ENCODE results near the gene STYXL2.

Gene STYXL2

DNA sequence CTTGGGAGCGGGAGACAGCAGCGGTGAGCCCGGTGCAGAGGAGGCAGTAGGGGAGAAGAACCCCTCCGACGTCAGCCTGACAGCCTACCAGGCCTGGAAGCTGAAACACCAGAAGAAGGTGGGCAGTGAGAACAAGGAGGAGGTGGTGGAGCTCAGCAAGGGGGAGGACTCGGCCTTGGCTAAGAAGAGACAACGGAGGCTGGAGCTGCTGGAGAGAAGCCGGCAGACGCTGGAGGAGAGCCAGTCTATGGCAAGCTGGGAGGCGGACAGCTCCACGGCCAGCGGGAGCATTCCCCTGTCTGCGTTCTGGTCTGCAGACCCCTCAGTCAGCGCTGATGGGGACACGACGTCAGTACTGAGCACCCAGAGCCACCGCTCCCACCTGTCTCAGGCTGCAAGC is 32.9 kb downstream of the STYXL2 start:
- H2BK15ac ChIP-seq (replicated peaks; ENCODE audit: low read depth), result no peak overlapping the region
- H2BK120ac ChIP-seq (ENCODE audit: low read depth, low read length), result no peak overlapping the region
- H3K79me2 ChIP-seq (ENCODE audit: control insufficient read depth, insufficient read depth, low read length), result no peaks in the 10 kb centered on the region
- no peaks in the 10 kb centered on the region for H3K79me1 ChIP-seq (ENCODE audit: low read length)
- H3K27ac ChIP-seq (ENCODE audit: low read depth, low read length), result no peak overlapping the region
- DNase-seq, result no peak
- no CpG with 5 or more reads among the region's 17 CpGs for WGBS (ENCODE audit: extremely low coverage, insufficient coverage, low lambda C conversion rate)
- no peak overlapping the region for H3K9ac ChIP-seq (ENCODE audit: low read length)
- no peak overlapping the region for H3K18ac ChIP-seq (ENCODE audit: low read length)
- peaks cover under 1% of the 10 kb centered on the region for H3K4me1 ChIP-seq (ENCODE audit: control insufficient read depth, low read depth, low read length)
- H2BK5ac ChIP-seq (ENCODE audit: low read length), result no peak overlapping the region
- no peak overlapping the region for H2AK5ac ChIP-seq (ENCODE audit: low read length)
- no peak overlapping the region for H3K56ac ChIP-seq (ENCODE audit: low read length)
- no peaks in the 10 kb centered on the region for H3K36me3 ChIP-seq (ENCODE audit: control insufficient read depth, insufficient read depth, low read length)
- H3K4me3 ChIP-seq (ENCODE audit: low read length), result no peak overlapping the region
- H3K4me2 ChIP-seq (ENCODE audit: low read length), result no peak overlapping the region
- no peak overlapping the region for H4K8ac ChIP-seq (ENCODE audit: low read depth, low read length)
- H3K23ac ChIP-seq (ENCODE audit: low read length), result no peak overlapping the region
- H3K4ac ChIP-seq (ENCODE audit: low read depth, low read length), result no peak overlapping the region
- H3K27me3 ChIP-seq (ENCODE audit: insufficient read depth, low read length, poor library complexity), result no peaks in the 10 kb centered on the region
- no peak overlapping the region for H4K5ac ChIP-seq (ENCODE audit: low read length)

DNA sequence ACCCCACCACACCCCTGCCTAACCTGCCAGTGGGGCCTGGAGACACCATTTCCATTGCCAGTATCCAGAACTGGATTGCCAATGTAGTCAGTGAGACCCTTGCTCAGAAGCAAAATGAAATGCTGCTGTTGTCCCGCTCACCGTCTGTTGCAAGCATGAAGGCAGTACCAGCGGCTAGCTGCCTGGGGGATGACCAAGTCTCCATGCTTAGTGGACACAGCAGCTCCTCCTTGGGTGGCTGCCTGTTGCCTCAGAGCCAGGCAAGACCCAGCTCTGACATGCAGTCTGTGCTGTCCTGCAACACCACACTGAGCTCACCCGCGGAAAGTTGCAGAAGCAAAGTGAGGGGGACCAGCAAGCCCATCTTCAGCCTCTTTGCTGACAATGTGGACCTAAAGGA is 33.4 kb downstream of the STYXL2 start:
- H3K4me1 ChIP-seq (ENCODE audit: control insufficient read depth, low read depth, low read length), result no peaks in the 10 kb centered on the region
- H2BK15ac ChIP-seq (replicated peaks; ENCODE audit: low read depth), result no peak overlapping the region
- no peaks in the 10 kb centered on the region for H3K36me3 ChIP-seq (ENCODE audit: control insufficient read depth, insufficient read depth, low read length)
- no peak for DNase-seq
- no peaks in the 10 kb centered on the region for H3K27me3 ChIP-seq (ENCODE audit: insufficient read depth, low read length, poor library complexity)
- WGBS (ENCODE audit: extremely low coverage, insufficient coverage, low lambda C conversion rate), result no CpG with 5 or more reads among the region's 5 CpGs
- H3K27ac ChIP-seq (ENCODE audit: low read depth, low read length), result no peak overlapping the region
- no peak overlapping the region for H3K9ac ChIP-seq (ENCODE audit: low read length)
- H3K4me2 ChIP-seq (ENCODE audit: low read length), result no peak overlapping the region
- H3K56ac ChIP-seq (ENCODE audit: low read length), result no peak overlapping the region
- H2BK120ac ChIP-seq (ENCODE audit: low read depth, low read length), result no peak overlapping the region
- no peak overlapping the region for H2BK5ac ChIP-seq (ENCODE audit: low read length)
- H4K8ac ChIP-seq (ENCODE audit: low read depth, low read length), result no peak overlapping the region
- no peak overlapping the region for H4K5ac ChIP-seq (ENCODE audit: low read length)
- H3K79me1 ChIP-seq (ENCODE audit: low read length), result no peaks in the 10 kb centered on the region
- no peak overlapping the region for H3K4me3 ChIP-seq (ENCODE audit: low read length)
- no peak overlapping the region for H3K23ac ChIP-seq (ENCODE audit: low read length)
- H3K4ac ChIP-seq (ENCODE audit: low read depth, low read length), result no peak overlapping the region
- H3K18ac ChIP-seq (ENCODE audit: low read length), result no peak overlapping the region
- H2AK5ac ChIP-seq (ENCODE audit: low read length), result no peak overlapping the region
- no peaks in the 10 kb centered on the region for H3K79me2 ChIP-seq (ENCODE audit: control insufficient read depth, insufficient read depth, low read length)

DNA sequence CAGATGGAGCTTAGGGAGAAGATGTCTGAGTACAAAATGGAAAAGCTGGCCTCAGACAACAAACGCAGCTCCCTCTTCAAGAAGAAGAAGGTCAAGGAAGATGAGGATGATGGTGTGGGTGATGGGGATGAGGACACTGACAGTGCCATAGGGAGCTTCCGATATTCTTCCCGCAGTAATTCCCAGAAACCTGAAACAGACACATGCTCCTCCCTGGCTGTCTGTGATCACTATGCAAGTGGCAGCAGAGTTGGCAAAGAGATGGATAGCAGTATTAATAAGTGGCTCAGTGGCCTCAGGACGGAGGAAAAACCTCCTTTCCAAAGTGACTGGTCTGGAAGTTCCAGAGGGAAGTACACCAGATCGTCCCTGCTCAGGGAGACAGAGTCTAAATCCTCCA is 33.8 kb downstream of the STYXL2 start:
- no CpG with 5 or more reads among the region's 5 CpGs for WGBS (ENCODE audit: extremely low coverage, insufficient coverage, low lambda C conversion rate)
- Histone ChIP-seq H3K23ac (ENCODE audit: low read length) (no peak overlapping the region), H3K27ac (ENCODE audit: low read depth, low read length) (no peak overlapping the region), H3K4me3 (ENCODE audit: low read length) (no peak overlapping the region), H3K79me1 (ENCODE audit: low read length) (no peaks in the 10 kb centered on the region), H3K27me3 (ENCODE audit: insufficient read depth, low read length, poor library complexity) (no peaks in the 10 kb centered on the region), H3K79me2 (ENCODE audit: control insufficient read depth, insufficient read depth, low read length) (no peaks in the 10 kb centered on the region), H2BK120ac (ENCODE audit: low read depth, low read length) (no peak overlapping the region), H4K5ac (ENCODE audit: low read length) (no peak overlapping the region), H3K4ac (ENCODE audit: low read depth, low read length) (no peak overlapping the region), H3K56ac (ENCODE audit: low read length) (no peak overlapping the region), H4K8ac (ENCODE audit: low read depth, low read length) (no peak overlapping the region), H3K4me1 (ENCODE audit: control insufficient read depth, low read depth, low read length) (peaks cover 2% of the 10 kb centered on the region), H3K18ac (ENCODE audit: low read length) (no peak overlapping the region), H3K9ac (ENCODE audit: low read length) (no peak overlapping the region), H3K36me3 (ENCODE audit: control insufficient read depth, insufficient read depth, low read length) (no peaks in the 10 kb centered on the region), H2BK5ac (ENCODE audit: low read length) (no peak overlapping the region), H3K4me2 (ENCODE audit: low read length) (no peak overlapping the region), H2BK15ac (replicated peaks; ENCODE audit: low read depth) (no peak overlapping the region), H2AK5ac (ENCODE audit: low read length) (no peak overlapping the region)
- no peak for DNase-seq

- Histone ChIP-seq H3K4me2 (ENCODE audit: low read length) (no peak overlapping the region), H3K4me3 (ENCODE audit: low read length) (no peak overlapping the region), H2BK120ac (ENCODE audit: low read depth, low read length) (no peak overlapping the region), H2AK5ac (ENCODE audit: low read length) (no peak overlapping the region), H3K79me2 (ENCODE audit: control insufficient read depth, insufficient read depth, low read length) (no peaks in the 10 kb centered on the region), H3K4ac (ENCODE audit: low read depth, low read length) (no peak overlapping the region), H3K23ac (ENCODE audit: low read length) (no peak overlapping the region), H4K8ac (ENCODE audit: low read depth, low read length) (no peak overlapping the region), H3K36me3 (ENCODE audit: control insufficient read depth, insufficient read depth, low read length) (no peaks in the 10 kb centered on the region), H2BK5ac (ENCODE audit: low read length) (no peak overlapping the region), H3K9ac (ENCODE audit: low read length) (no peak overlapping the region), H3K79me1 (ENCODE audit: low read length) (no peaks in the 10 kb centered on the region), H3K27me3 (ENCODE audit: insufficient read depth, low read length, poor library complexity) (no peaks in the 10 kb centered on the region), H3K18ac (ENCODE audit: low read length) (no peak overlapping the region), H3K27ac (ENCODE audit: low read depth, low read length) (no peak overlapping the region), H2BK15ac (replicated peaks; ENCODE audit: low read depth) (no peak overlapping the region), H3K56ac (ENCODE audit: low read length) (no peak overlapping the region), H3K4me1 (ENCODE audit: control insufficient read depth, low read depth, low read length) (peaks cover 2% of the 10 kb centered on the region), H4K5ac (ENCODE audit: low read length) (no peak overlapping the region)
- no CpG with 5 or more reads among the region's 17 CpGs for WGBS (ENCODE audit: extremely low coverage, insufficient coverage, low lambda C conversion rate)
- no peak for DNase-seq
Measured at GRCh38 chr1:167128261-167129227, 34.7 kb downstream of the STYXL2 start.

- H3K27me3 ChIP-seq (ENCODE audit: insufficient read depth, low read length, poor library complexity), result no peaks in the 10 kb centered on the region
- no peak overlapping the region for H3K23ac ChIP-seq (ENCODE audit: low read length)
- H3K4me2 ChIP-seq (ENCODE audit: low read length), result no peak overlapping the region
- no peaks in the 10 kb centered on the region for H3K79me1 ChIP-seq (ENCODE audit: low read length)
- H3K79me2 ChIP-seq (ENCODE audit: control insufficient read depth, insufficient read depth, low read length), result no peaks in the 10 kb centered on the region
- H4K8ac ChIP-seq (ENCODE audit: low read depth, low read length), result no peak overlapping the region
- H2BK5ac ChIP-seq (ENCODE audit: low read length), result no peak overlapping the region
- no peak overlapping the region for H2BK15ac ChIP-seq (replicated peaks; ENCODE audit: low read depth)
- H4K5ac ChIP-seq (ENCODE audit: low read length), result no peak overlapping the region
- H2BK120ac ChIP-seq (ENCODE audit: low read depth, low read length), result no peak overlapping the region
- no peak overlapping the region for H3K4ac ChIP-seq (ENCODE audit: low read depth, low read length)
- H3K9ac ChIP-seq (ENCODE audit: low read length), result no peak overlapping the region
- H2AK5ac ChIP-seq (ENCODE audit: low read length), result no peak overlapping the region
- H3K4me3 ChIP-seq (ENCODE audit: low read length), result no peak overlapping the region
- no peak overlapping the region for H3K56ac ChIP-seq (ENCODE audit: low read length)
- no peak overlapping the region for H3K27ac ChIP-seq (ENCODE audit: low read depth, low read length)
- H3K18ac ChIP-seq (ENCODE audit: low read length), result no peak overlapping the region
- no CpG with 5 or more reads among the region's 4 CpGs for WGBS (ENCODE audit: extremely low coverage, insufficient coverage, low lambda C conversion rate)
- H3K4me1 ChIP-seq (ENCODE audit: control insufficient read depth, low read depth, low read length), result peaks cover 14% of the 10 kb centered on the region
- no peaks in the 10 kb centered on the region for H3K36me3 ChIP-seq (ENCODE audit: control insufficient read depth, insufficient read depth, low read length)
- DNase-seq, result peak; percentile 35
Measured at GRCh38 chr1:167130829-167131510, 37.1 kb downstream of the STYXL2 start.

All from mesendoderm (in vitro differentiated cells).